HG03354 (cell line): ENCODE results near the gene PDE10A.
A peak's percentile ranks its signal among the peaks of the same experiment; 100 is the strongest.

Source experiments
- ATAC-seq: cut with Tn5 transposase; IDR thresholded peaks from one replicate; pipeline ENCODE4 v1.9.1; 2021; ENCODE audit warnings: mild to moderate bottlenecking; ENCODE audit not compliant: unreplicated experiment, poor library complexity, severe bottlenecking

Gene PDE10A

DNA sequence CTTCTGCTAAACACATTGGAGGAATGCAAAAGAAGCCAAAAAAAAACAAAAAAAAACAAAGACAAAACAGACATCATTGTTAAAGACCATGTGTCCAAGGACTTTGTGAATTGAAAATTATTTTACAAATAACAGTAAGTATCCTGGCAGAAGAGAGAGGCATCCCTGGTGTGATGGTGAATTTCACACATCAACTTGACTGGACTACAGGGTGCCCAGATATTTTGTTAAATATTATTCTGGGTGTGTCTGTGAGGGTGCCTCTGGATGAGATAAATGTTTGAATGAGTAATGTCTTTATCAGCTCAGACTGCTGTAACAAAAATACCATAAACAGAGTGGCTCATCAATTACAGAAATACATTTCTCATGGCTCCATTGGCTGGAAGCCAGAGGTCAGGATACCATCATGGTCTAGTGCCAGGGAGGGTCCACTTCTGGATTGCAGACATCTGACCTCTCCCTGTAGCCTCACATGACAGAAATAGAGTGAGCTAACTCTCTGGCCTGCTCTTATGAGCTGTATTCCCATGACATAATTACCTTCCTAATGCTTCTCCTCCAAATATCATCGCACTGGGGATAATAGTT, 341.4 kb downstream of the PDE10A start:
- no peak for ATAC-seq

DNA sequence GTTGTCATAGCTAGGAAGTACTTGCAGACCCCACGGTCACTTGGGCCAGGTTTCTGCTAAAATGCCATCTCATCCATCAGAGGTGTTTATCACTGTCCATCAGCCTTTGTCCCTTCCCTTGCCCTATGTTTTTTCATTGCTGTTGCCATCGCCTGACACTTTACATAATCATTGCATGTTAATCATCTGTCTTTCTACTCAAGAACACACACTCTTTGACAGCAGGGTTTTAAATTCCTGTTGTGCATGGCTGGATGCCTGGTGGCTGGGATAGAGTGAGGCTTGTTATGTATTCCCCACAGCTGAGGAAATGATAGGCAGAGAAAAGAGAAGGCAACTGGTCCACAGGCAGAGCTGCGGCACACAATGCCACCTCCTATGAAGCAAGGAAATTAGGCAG, 341.9 kb downstream of the PDE10A start:
- ATAC-seq: no peak

DNA sequence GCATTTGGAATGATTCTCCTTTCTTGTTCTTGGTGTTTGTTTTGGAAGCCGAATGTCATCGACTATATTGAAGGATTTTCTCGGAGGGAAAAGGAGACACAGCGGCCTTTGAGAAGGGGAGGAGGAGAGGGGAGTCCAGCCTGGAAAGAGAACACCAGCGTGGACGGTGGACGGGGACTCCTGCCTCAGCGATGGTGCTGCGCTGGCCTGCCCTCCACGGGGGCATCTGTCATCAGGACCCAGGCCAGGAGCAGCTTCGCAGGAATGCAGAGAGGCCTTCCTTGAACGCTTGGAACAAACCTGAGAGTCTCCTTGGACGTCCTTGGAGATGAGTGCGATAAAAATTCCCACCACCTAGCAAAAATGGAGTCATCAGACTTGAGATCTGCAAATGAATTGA, 345.3 kb downstream of the PDE10A start:
- ATAC-seq: no peak

DNA sequence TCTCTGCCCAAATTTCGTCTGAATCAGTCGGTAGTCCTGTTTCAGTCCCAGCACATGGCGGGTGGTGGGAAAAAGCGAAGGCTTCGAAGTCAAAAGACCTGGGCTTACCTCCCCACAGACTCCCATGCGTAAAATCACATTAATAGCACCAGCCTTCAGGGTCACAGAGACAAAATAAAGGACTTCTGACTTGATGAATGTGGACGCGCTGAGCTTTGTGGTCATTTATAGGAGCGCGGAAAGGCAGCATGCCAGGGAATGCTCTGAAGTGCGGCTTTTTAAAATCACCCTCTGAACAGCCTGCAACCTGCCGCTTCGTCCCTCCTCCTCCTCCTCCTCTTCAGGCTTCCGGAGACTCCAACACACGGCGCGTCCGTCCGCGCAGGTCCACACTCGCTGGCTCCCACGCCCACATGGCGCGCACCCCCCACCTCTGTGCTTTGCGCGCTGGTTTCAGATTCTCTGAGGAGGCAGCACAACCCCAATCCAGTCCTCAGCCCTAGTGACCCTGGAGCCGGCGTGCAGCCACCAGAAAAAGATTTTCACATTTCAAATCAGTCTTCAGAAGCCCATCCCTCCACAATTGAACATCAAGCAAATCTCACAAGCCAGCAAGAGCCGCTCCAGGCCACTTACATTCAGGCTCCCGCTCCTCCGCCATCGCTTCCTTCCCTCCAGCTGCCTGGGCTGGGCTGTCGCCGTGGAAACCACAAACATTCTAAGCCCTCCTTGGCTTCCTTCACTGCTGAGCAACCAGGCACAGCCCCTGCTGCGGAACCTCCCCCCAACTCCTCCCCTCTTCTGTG, 353.9 kb downstream of the PDE10A start, which contains the start of gene C6orf118:
Gene C6orf118, minus strand, starts transcription at position 680 of the 806 bp plus-strand sequence. Its CDS starts 19 bp downstream, at position 661.
- peak; percentile 50 for ATAC-seq

- ATAC-seq: no peak
Observed at GRCh38 chr6:165306955-165307354, 356.1 kb downstream of the PDE10A start.

DNA sequence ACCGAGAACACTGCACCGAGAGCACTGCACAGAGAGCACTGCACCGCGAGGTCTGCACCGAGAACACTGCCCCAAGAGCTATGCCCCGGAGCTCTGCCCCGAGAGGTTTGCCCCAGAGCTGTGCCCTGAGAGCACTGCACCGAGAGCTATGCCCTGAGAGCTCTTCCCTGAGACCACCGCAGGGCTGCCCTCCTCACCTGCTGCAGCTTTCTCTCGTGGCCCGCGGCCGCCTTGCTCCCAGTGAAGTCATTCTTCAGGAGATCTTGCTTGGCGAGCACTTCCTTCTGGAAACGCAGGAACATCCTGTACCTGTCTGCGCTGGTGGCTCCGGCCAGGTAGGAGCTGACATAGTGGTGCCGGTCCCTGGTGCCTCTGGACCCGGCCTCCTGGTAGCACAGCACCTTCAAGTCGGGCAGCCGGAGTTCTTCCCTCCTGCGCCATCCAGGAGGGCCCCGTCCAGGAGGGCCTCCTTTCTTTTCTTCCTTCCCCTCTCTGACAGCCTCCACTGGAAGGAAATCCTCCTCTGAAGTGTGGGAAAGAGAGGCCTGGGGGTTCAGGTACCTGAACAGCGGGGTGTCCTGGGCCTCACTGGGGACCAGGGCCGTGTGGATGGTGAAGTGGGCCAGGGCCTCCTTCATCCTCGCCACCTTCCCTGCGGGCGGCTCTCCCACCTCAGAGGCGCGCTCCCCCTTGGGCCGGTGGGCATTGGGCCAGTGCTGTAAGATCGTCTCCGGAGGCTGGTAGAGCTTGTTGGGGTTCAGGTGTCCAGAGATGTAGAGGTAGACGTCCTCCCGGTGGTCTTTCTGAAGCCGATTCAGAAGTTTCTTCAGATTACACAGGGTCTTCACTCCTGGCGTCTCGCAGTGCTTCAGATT, 361.4 kb downstream of the PDE10A start:
- no peak for ATAC-seq

DNA sequence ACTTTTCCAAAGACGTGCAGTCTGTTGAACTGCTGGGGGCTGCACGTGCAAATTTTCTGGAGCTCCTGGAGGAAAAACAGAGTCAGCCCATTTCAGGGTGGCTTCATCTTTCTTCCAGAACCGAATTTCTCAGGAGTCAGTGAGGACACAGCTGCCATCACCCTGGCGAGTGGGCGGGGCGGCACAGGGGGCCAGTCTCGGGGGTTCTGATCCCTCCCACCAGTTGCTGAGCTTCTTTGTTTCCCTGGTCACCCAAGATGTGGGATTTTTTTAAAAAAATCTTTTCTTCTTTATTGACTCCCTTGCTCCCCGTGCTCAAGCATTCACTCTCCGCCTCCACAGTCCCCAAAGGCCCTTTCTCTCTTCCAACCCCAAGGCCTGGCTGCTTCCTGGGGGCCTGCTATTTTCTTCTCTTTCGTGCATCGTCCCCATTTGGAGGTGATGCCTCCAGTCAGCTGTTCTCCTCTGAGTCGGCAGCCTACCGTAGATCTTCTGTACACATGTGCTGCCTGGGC, 362.6 kb downstream of the PDE10A start:
- no peak for ATAC-seq

- ATAC-seq: no peak
Observed at GRCh38 chr6:165298875-165299274, 364.2 kb downstream of the PDE10A start.

DNA sequence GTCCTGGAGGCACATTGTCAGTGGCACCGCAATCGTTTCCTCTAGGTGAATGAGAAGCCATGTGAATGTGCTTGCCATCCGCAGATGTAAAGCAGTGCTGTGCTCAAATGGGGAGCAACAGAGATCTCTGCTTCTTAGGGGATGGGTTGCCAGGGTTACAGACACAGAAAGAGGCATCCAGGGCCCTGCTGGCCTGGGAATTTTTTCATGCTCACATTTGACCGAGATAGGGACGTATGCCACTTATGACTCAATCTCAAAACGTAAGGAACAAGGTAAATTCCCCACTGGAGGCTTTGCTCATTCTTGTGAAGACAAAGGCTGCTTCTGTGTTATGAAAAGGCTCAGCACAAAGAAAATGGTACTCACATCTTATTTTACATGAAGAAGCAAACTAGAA, 364.6 kb downstream of the PDE10A start:
- no peak for ATAC-seq

DNA sequence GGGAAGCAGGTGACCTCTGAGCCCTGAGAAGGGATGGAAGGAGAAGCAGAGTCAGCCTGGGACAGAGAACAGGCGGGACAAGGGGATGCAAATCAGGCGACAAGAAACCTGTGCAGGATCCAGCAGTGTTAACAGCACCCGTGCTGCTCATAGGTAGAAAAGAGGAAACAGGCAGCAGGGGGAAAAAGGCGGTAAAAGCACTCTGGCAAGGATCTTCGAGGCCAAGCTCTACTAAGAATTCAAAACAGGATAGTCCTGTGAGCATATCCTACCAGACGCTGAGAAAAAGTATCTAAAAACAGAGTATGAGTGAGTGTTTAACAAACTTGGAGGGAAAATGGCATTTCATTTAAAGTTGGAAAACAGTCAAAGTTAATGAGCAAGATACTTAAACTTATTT, 370.4 kb downstream of the PDE10A start:
- ATAC-seq: no peak
